ENCODE data around the gene ADAMTS2. TPM values are rescaled to one million over a fixed set of nuclear protein-coding genes. Genes with fewer than 3 reads are reported as not detected.

Gene ADAMTS2
- total RNA-seq, 1 donor from 2014 or later: 8.2 TPM

- no peak for DNase-seq (ENCODE audit: low spot score in 2 of 2, unreplicated experiment in 2 of 2)
- Mint-ChIP-seq H3K4me1 (peaks cover 3% of the 10 kb centered on the region), H3K27me3 (ENCODE audit: low read depth) (no peaks in the 10 kb centered on the region), H3K27ac (no peak overlapping the region), H3K36me3 (no peaks in the 10 kb centered on the region), H3K4me3 (no peak overlapping the region), H3K9me3 (no peaks in the 10 kb centered on the region)
- TF ChIP-seq CTCF (IDR thresholded peaks at IDR 0.05; ENCODE audit: unreplicated experiment): no peak
Measured at GRCh38 chr5:179152144-179152895, 192.9 kb downstream of the ADAMTS2 start.

- no peak overlapping the region for H3K4me3 Mint-ChIP-seq
- H3K27ac Mint-ChIP-seq: no peak overlapping the region
- TF ChIP-seq CTCF (IDR thresholded peaks at IDR 0.05; ENCODE audit: unreplicated experiment): no peak
- H3K9me3 Mint-ChIP-seq: no peaks in the 10 kb centered on the region
- no peaks in the 10 kb centered on the region for H3K27me3 Mint-ChIP-seq (ENCODE audit: low read depth)
- H3K4me1 Mint-ChIP-seq: peaks cover 3% of the 10 kb centered on the region
- DNase-seq (ENCODE audit: low spot score in 2 of 2, unreplicated experiment in 2 of 2): no peak
- no peaks in the 10 kb centered on the region for H3K36me3 Mint-ChIP-seq
Measured at GRCh38 chr5:179151286-179152118, 193.8 kb downstream of the ADAMTS2 start.

- TF ChIP-seq CTCF (IDR thresholded peaks at IDR 0.05; ENCODE audit: unreplicated experiment): no peak
- no peaks in the 10 kb centered on the region for H3K9me3 Mint-ChIP-seq
Measured at GRCh38 chr5:179150011-179150410, 195.2 kb downstream of the ADAMTS2 start.

GRCh38 chr5:179149278-179149677, 196.0 kb downstream of the ADAMTS2 start:
- Mint-ChIP-seq H3K27ac (no peak overlapping the region), H3K36me3 (no peaks in the 10 kb centered on the region), H3K4me3 (no peak overlapping the region), H3K27me3 (ENCODE audit: low read depth) (no peaks in the 10 kb centered on the region), H3K9me3 (peaks cover 1% of the 10 kb centered on the region), H3K4me1 (peaks cover 3% of the 10 kb centered on the region)
- DNase-seq (ENCODE audit: low spot score in 2 of 2, unreplicated experiment in 2 of 2): no peak
- TF ChIP-seq CTCF (IDR thresholded peaks at IDR 0.05; ENCODE audit: unreplicated experiment): no peak

More at GRCh38 chr5:179150011-179150410, 195.2 kb downstream of the ADAMTS2 start:
- no peak overlapping the region for H3K4me3 Mint-ChIP-seq
- H3K27me3 Mint-ChIP-seq (ENCODE audit: low read depth): no peaks in the 10 kb centered on the region
- no peaks in the 10 kb centered on the region for H3K36me3 Mint-ChIP-seq
- no peak for DNase-seq (ENCODE audit: low spot score in 2 of 2, unreplicated experiment in 2 of 2)
- peaks cover 3% of the 10 kb centered on the region for H3K4me1 Mint-ChIP-seq
- no peak overlapping the region for H3K27ac Mint-ChIP-seq

- Mint-ChIP-seq H3K27ac (no peak overlapping the region), H3K36me3 (no peaks in the 10 kb centered on the region)
Measured at GRCh38 chr5:179148703-179149170, 196.5 kb downstream of the ADAMTS2 start.

More at GRCh38 chr5:179148703-179149170, 196.5 kb downstream of the ADAMTS2 start:
- TF ChIP-seq CTCF (IDR thresholded peaks at IDR 0.05; ENCODE audit: unreplicated experiment): no peak
- Mint-ChIP-seq H3K27me3 (ENCODE audit: low read depth) (no peaks in the 10 kb centered on the region), H3K9me3 (peaks cover 4% of the 10 kb centered on the region), H3K4me3 (no peak overlapping the region), H3K4me1 (peaks cover 3% of the 10 kb centered on the region)
- DNase-seq (ENCODE audit: low spot score in 2 of 2, unreplicated experiment in 2 of 2): no peak
